ENCODE results near the gene LCA5L. TPM values are rescaled to one million over a fixed set of nuclear protein-coding genes. Genes with fewer than 3 reads are reported as not detected.
"Not testable (repeated sequence)": the region's sequence is repeated elsewhere in the genome, so short reads cannot be mapped to it uniquely, and the experiment has no call there.

Gene LCA5L
- polyA plus RNA-seq, 3 donors = 3.8 to 7.2 (median 3.9) TPM

- no peak for DNase-seq (ENCODE audit: extremely low read depth in 1 of 11, low read depth in 9 of 11, low spot score in 4 of 11)
Measured at GRCh38 chr21:39453571-39454179, 8.1 kb upstream of the LCA5L start.

- no peak for DNase-seq (ENCODE audit: extremely low read depth in 1 of 11, low read depth in 9 of 11, low spot score in 4 of 11)
Measured at GRCh38 chr21:39452970-39453342, 7.4 kb upstream of the LCA5L start.

DNA sequence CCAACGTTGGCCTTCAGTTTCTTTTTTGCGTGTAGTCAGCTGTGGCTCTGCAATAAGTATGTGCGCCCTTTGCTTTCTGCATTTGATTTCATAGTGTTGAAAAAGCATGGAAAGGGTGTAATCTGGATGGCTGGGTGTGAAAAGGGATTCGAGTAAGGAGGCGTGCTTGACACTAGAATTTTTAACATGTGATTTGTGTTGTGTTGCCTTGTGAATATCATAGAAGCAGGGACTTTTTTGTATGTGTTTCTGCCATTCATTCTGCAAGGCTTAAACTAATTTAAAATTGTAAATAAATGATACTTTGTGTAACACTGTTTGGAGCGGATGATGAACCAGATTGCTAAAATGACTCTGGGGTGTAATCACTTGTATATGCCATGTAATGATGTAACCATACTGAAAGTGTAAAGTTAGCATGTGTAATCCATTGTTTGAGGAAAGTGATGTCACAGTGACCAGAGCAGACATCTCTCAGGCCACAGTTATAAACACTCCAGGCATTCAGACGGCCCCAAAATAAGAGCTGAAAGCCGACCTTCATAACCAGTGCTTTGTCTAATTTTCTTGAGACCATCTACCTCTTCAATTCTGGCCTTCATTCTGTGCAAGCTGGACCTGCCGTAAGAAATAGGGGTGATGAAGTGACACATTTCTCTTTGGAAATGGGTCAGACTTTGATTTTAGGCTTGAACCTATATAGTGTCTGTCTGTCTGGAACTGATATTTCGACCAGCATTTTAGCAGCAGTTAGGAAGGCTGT, 6.8 kb upstream of the LCA5L start:
- DNase-seq (ENCODE audit: extremely low read depth in 1 of 11, low read depth in 9 of 11, low spot score in 4 of 11) = no peak

DNA sequence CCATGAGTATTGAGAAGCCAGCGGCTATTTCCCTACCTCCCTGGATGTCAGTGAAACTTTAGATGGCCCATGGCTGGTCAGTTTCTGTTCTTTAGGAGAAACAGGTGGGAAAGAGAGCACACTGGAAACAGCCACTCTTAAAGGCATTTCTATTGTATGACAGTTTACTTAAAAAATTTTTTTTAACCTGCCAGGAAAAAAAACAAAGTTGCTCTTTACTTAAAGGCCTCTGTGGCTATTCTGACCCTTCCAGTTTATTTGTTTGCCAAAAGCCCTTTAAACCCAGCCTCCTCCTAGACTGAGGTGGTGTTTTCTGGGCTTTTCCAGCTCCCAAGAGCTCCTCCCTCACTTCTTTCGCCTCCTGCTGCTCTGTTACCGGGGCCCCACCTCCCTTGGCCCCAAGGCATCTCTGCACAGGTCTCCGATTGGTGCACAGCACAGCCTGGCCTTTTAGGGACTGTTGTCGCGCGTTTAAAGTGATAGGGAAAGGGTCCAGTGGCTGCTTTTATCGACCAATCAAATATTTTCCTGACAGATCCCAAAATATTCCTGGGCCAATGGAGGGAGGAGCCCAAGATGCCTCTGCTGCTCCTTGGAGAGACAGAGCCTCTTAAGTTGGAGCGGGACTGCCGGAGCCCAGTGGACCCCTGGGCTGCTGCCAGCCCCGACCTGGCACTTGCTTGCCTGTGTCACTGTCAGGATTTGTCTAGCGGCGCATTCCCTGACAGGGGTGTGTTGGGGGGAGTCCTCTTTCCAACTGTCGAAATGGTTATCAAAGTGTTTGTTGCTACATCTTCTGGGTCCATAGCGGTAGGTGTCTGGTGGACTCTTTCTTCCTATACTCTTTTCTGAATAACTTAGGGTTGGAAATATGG, 6.0 kb upstream of the LCA5L start, which contains the start of gene SH3BGR:
SH3BGR (plus strand) TSS at position 639 of the 875 bp plus-strand sequence; CDS start at position 766, 127 bp downstream.
- DNase-seq (ENCODE audit: extremely low read depth in 1 of 11, low read depth in 9 of 11, low spot score in 4 of 11) = no peak

- DNase-seq (ENCODE audit: extremely low read depth in 1 of 11, low read depth in 9 of 11, low spot score in 4 of 11) = no peak
Measured at GRCh38 chr21:39447264-39447663, 1.7 kb upstream of the LCA5L start.

DNA sequence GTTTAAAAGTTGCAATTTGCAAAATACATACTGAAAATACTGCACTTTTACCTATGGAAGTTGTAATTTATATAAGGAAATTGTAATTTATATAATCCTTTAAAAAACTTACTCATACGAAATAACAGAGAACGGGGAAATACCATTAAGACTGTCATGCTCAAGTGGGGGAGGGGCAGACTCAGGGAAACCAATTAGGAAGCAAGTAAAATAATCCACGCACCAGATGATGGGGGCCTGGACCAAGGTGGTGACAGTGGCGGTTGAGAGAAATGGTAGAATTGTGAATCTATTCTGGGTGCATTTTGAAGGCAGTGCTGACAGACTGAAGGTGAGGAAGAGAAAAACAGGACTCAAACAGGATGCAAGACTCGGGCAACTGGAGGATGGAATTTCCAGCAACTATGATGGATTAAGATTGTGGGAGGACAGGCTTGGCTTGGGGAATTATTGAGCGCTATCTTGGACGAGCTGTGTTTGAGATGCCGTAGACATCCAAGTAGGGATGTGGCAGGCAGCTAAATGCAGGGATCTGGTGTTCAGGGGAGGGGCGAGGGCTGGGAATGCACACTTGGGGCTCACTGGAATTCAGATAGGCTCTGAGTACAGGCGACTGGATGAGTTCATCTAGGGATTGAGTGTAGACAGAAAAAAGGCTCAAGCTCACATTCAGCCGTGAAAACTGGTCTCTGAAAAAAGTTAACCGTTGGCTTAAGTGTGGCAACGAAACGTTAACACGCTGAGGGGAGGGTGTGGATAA, 977 bp downstream of the LCA5L start:
- DNase-seq (ENCODE audit: extremely low read depth in 1 of 11, low read depth in 9 of 11, low spot score in 4 of 11) = no peak

DNA sequence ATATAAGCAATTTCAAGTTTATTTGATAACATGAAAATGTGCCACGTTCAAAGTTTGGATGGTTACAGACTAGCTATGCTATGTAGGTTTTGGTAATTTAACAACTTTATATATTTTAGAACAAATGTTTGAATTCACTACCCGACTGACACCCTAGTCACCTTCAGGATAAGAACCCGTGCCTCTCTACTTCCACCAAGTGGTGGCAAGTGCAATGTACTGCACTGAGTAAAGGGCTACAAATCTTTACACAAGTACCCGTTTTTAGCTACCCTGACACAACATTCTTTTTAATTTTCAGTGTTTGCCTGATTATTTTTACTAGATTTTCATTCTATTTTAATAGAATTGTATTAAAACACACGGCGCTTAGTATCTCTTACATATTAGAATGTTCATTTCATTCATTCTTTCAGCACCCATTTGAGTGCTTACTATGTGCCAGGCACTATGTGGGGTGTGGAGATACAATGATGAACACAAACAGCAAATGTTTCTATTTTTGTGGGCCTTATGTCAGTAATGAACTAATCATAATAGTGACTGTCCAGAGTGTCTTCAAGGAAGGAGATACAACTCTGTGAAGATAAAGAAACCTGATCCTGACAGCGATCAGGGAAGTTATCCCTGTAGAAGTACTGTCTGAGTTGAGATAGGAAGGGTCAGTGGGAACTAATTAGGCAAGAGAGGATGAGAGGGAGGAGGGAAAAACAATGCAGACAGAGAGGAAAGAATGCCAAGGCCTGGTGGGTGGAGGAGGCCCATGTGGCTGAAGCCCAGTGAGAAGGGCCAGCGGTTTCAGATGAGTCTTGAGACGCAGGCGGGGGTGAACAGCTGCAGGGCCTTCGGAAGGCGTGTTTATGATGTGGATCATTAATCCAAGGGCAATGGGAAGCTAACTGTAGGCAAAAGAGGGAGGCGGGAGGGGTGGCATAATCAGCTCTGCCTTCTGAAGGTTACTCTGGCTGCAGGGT, 3.8 kb downstream of the LCA5L start:
- DNase-seq (ENCODE audit: extremely low read depth in 1 of 11, low read depth in 9 of 11, low spot score in 4 of 11) = no peak

DNA sequence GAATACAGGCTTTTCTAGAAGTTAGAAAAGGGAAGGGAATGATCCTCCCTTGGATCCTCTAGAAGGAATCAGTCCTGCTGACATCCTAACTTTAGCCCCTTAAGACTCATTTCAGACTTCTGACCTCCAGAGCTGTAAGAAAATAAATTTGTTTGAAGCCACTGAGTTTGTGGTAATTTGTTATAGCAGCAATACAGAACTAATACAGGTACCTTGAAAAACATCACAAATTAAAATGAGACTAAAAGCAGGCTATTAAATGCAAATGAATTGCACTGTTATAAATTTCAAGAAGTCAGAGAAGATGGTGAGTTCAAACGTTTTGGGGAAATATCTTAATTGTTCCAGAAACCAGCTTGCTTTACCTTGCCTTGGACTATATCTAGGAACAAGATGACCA, 6.3 kb downstream of the LCA5L start:
- DNase-seq (ENCODE audit: extremely low read depth in 1 of 11, low read depth in 9 of 11, low spot score in 4 of 11) = no peak

DNA sequence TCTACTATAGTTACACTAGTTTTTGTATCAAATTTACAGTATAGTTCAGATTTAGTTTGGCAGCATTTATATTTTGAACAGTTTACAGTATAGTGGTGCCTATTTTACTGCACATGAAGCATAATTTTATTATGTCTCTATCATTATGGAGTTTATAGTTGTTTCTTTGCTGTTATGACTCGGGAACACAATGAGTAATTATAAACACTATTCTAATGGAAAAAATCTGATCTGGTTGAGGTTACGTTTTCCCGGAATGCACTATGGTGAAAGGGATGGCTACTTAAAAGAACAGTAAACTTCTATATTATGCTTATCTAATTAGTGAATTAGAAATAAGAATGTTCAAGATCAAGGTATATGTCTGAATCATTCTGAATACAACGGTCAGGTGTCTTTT, 10.6 kb downstream of the LCA5L start:
- no peak for DNase-seq (ENCODE audit: extremely low read depth in 1 of 11, low read depth in 9 of 11, low spot score in 4 of 11)

DNA sequence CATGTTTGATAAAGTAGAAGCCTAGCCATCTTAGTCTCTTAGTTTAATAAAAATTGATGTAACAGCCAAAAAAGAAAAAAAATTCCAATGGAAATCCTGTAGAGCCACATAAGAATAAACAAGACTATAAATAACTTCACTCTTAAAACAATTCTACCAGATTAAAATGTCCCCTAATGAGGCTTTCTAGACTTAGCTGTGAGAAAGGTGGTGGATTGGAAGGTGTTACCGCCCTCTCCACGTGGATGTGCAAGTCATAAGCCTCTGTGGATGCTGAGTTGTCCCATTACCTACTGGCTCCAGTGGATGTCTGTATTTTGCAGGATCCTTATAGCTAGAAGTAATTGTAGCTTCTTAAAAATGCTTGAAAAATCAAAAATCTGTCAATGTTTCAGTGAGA, 14.6 kb downstream of the LCA5L start:
- DNase-seq (ENCODE audit: extremely low read depth in 1 of 11, low read depth in 9 of 11, low spot score in 4 of 11) = no peak

DNA sequence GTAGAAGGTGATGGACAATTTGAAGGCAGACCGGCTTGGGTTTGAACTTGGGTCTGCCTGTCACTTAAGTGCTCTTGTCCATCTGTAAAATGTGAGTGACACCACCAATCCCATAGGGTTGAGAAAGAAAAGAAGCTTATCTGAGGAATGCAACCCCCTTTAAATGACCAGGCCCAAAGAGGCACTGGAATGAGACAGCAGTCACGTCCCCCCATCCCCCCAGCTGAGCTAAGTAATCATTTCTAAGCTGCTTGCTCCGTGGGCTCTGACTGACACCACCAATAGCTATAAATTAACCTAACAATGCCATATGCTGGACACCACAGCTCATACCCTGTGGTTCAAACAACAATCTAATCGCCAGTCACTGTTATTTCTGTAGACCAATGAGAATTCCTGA, 15.1 kb downstream of the LCA5L start:
- no peak for DNase-seq (ENCODE audit: extremely low read depth in 1 of 11, low read depth in 9 of 11, low spot score in 4 of 11)

GRCh38 chr21:39430016-39430415, 15.6 kb downstream of the LCA5L start:
- DNase-seq (ENCODE audit: extremely low read depth in 1 of 11, low read depth in 9 of 11, low spot score in 4 of 11) = no peak

DNA sequence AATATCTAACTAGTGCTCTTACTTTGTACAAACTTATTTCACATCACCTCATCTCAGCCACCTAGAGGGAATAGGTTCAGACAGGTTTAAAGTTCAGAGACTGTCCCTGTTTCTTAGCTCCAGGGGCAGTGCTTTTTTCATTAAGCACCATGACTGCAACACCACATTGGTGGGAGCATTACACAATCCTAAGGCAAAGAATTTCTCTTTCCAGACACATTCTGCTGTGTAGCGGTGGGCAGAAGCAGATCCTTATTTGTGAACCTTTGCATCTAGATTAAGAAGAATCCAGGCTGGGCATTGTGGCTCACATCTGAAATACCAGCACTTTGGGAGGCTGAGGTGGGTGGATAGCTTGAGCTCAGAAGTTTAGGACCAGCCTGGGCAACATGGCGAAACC, 16.1 kb downstream of the LCA5L start:
- DNase-seq (ENCODE audit: extremely low read depth in 1 of 11, low read depth in 9 of 11, low spot score in 4 of 11) = no peak

DNA sequence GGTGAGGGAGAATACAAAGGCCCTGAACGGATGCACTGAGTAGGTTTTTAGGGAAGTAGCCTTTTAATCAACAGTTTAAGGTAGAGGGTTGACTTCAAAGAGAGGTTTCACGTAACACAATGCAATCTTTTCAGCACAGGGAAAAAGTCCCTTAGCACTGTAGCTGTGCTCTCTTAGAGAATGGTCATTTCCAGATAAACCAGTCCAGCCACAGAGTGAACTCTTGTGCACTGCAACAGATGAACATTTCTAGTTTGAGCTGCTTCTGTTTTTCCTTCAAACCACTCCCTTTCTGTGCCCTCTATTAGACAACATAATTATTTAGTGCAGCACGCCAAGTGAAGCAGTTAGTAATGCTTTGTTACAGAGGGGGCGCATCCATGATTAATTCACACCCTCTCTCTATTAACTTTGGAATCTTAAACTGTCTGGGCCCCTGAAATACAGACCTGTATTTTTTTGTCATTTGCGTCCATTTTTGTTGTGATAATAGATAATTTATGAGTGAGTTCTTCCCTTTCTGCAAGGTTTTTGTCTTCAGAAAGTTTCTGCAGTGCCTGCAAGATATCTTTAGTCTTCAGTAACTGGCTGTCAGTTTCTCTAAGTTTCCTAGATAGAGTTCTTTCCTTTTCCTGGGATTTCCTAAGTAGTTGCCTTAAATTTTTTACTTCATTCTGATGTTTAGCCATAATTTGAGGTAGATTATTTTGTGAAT, 22.9 kb downstream of the LCA5L start:
- peak in 1 of 11 donors; percentile 59 for DNase-seq (ENCODE audit: extremely low read depth in 1 of 11, low read depth in 9 of 11, low spot score in 4 of 11)

DNA sequence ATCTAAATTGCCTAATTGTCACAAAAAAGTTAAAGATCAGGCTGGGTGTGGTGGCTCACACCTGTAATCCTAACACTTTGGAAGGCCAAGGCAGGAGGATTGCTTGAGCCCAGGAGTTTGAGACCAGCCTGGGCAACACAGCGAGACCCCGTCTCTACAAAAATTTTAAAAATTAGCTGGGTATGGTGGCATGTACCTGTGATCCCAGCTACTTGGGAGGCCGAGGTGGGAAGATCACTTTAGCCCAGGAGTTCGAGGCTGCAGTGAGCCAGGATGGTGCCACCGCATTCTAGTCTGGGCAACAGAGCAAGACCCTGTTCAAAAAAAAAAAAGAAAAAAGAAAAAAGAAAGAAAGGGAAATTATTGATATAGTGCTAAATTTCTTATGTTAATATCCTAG, 26.4 kb downstream of the LCA5L start:
- DNase-seq (ENCODE audit: extremely low read depth in 1 of 11, low read depth in 9 of 11, low spot score in 4 of 11) = not testable (repeated sequence)

DNA sequence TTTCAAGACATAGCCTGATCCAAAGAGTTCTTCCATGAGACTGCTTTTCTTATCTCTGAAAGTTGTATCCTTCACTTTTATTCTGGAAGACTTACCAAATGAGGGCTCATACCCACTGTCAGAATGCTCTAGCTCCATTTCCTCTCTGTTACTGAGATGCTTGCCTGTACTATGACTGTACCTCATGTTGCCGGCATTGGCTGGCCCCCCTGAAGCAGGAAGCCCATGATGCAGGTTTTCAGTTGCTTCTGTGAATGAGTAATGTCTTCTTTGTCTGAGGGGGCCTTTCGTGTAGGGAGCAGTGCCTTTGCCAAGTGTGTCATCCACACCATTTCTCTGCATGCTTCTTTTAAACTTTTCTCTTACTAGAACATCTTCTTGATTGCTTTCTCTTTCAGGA, 39.5 kb downstream of the LCA5L start:
- no peak for DNase-seq (ENCODE audit: extremely low read depth in 1 of 11, low read depth in 9 of 11, low spot score in 4 of 11)

- DNase-seq (ENCODE audit: extremely low read depth in 1 of 11, low read depth in 9 of 11, low spot score in 4 of 11) = no peak
Measured at GRCh38 chr21:39400173-39400572, 45.4 kb downstream of the LCA5L start.
